Esophagus muscularis mucosa (tissue), 4 donors: ENCODE results near the gene CDH22. TPM values are rescaled to one million over a fixed set of nuclear protein-coding genes. Genes with fewer than 3 reads are reported as not detected.

ENCODE experiments used
- DNase-seq: peaks from one replicate; pipeline ENCODE4 v3.0.0-alpha.2; 2017; ENCODE audit errors: extremely low spot score
- H3K27ac ChIP-seq, 4 donors: fragments of 200-600 bp; sonication (generic); replicated peaks in 1 of 4; 1 replicate in 3 of 4; 2 replicates in 1 of 4; pipeline ENCODE4 v1.5.1; 2016 to 2019; ENCODE audit warnings: mild to moderate bottlenecking in 1 of 4
- H3K27me3 ChIP-seq, 4 donors: fragments of 200-600 bp; sonication (generic); one replicate each; pipeline versions ENCODE4 v1.5.1 to v1.6.0; 2016 to 2019
- H3K36me3 ChIP-seq, 4 donors: fragments of 200-600 bp; sonication (generic); one replicate each; pipeline ENCODE4 v1.5.1; 2016 to 2019
- H3K4me1 ChIP-seq, 4 donors: fragments of 200-600 bp; sonication (generic); one replicate each; pipeline ENCODE4 v1.5.1; 2016 to 2019
- H3K4me3 ChIP-seq, 4 donors: fragments of 200-600 bp; sonication (generic); 1 replicate in 2 of 4; 2 replicates in 2 of 4; pipeline ENCODE4 v1.5.1; 2016 to 2019; ENCODE audit warnings: mild to moderate bottlenecking in 4 of 4, moderate library complexity in 1 of 4
- H3K9me3 ChIP-seq, 4 donors: fragments of 200-600 bp; sonication (generic); 1 replicate in 3 of 4; 2 replicates in 1 of 4; pipeline ENCODE4 v1.5.1; 2016 to 2019
- EP300 ChIP-seq: sonication (generic); formaldehyde crosslinking; IDR thresholded peaks from one replicate; pipeline ENCODE4 v1.6.1; 2017; ENCODE audit warnings: antibody characterized with exemption
- POLR2A ChIP-seq: fragments of 450-650 bp; IDR thresholded peaks from one replicate; pipeline ENCODE4 v1.6.1; 2017; ENCODE audit warnings: antibody characterized with exemption, moderate library complexity, mild to moderate bottlenecking, low read depth
- POLR2AphosphoS5 ChIP-seq, 2 donors: sonication (generic); formaldehyde crosslinking; IDR thresholded peaks; one replicate each; pipeline ENCODE4 v1.6.1; 2017; ENCODE audit warnings: antibody characterized with exemption in 2 of 2
- WGBS: methylation state at CpG from one replicate; pipeline ENCODE4 v1.1.5; 2018; 5-methylcytosine and 5-hydroxymethylcytosine counted together
- intact Hi-C: fragments of 100-400 bp; cut with DNase I; formaldehyde crosslinking; loops from one replicate; pipeline ENCODE4 v1.15.1; 2023
- total RNA-seq, 4 donors: library from RNA; depleted of rRNA; stranded (reverse); fragments of >200 nt; gene quantifications; one replicate each; pipeline versions ENCODE4 v1.1.0 to v1.2.1, GENCODE V29; 2016
- TF ChIP-seq, protein P1 (sequence below), 3 experiments: fragments of 200-600 bp in 2 of 3; fragments of 450-650 bp in 1 of 3; sonication (generic) in 2 of 3; IDR thresholded peaks; one replicate each; pipeline ENCODE4 v1.5.1; 2017 to 2019; ENCODE audit warnings: antibody characterized with exemption in 3 of 3, mild to moderate bottlenecking in 2 of 3, moderate library complexity in 1 of 3

The CDH22 gene
- total RNA-seq, 4 donors from 2014 or later = 0.17 to 0.69 (median 0.42) TPM; not detected in 1

- 83% methylated on average over 1 of the region's 1 CpG for WGBS
- Histone ChIP-seq H3K27ac (no peak overlapping the region), H3K36me3 (no peaks in the 10 kb centered on the region), H3K4me3 (no peak overlapping the region), H3K27me3 (peaks cover 0 to 94% (median 3%) of the 10 kb centered on the region in 4 donors), H3K4me1 (no peaks in the 10 kb centered on the region), H3K9me3 (no peaks in the 10 kb centered on the region)
- TF ChIP-seq POLR2AphosphoS5 (IDR thresholded peaks at IDR 0.05) (no peak), EP300 (no peak), POLR2A (no peak)
- TF ChIP-seq, protein P1, sequence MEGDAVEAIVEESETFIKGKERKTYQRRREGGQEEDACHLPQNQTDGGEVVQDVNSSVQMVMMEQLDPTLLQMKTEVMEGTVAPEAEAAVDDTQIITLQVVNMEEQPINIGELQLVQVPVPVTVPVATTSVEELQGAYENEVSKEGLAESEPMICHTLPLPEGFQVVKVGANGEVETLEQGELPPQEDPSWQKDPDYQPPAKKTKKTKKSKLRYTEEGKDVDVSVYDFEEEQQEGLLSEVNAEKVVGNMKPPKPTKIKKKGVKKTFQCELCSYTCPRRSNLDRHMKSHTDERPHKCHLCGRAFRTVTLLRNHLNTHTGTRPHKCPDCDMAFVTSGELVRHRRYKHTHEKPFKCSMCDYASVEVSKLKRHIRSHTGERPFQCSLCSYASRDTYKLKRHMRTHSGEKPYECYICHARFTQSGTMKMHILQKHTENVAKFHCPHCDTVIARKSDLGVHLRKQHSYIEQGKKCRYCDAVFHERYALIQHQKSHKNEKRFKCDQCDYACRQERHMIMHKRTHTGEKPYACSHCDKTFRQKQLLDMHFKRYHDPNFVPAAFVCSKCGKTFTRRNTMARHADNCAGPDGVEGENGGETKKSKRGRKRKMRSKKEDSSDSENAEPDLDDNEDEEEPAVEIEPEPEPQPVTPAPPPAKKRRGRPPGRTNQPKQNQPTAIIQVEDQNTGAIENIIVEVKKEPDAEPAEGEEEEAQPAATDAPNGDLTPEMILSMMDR (IDR thresholded peaks at IDR 0.05) = no peak
- DNase-seq = no peak
- intact Hi-C loops = no loop called here
Observed at GRCh38 chr20:46161921-46162320, 146.4 kb downstream of the CDH22 start.

DNA sequence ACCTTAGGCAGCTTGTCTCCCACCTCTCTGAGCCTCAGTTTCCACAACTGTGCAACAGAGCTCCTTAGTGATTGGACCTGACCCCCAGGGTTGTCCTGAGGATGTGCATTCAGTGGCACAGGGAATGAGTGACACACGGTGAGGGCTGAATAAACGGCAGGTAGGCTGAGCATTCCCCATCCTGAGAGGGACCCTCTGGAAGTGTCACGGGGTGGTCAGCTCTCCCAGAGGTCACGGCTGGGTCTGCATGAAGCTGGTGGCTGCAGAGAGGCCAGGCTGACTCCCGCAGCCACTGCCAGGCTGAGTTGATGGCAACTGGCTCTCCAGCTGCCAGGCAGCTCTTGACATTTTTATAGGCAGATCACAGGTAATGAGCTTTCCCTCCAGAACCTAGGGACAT lies 147.6 kb downstream of the CDH22 start:
- WGBS = 54% methylated on average over 3 of the region's 5 CpGs
- TF ChIP-seq POLR2AphosphoS5 (IDR thresholded peaks at IDR 0.05) (no peak), POLR2A (no peak), EP300 (no peak)
- TF ChIP-seq, protein P1 (IDR thresholded peaks at IDR 0.05) = no peak

GRCh38 chr20:46159101-46159897 lies 149.0 kb downstream of the CDH22 start:
- TF ChIP-seq EP300 = no peak
- TF ChIP-seq POLR2A = no peak
- TF ChIP-seq, protein P1 (IDR thresholded peaks at IDR 0.05) = no peak
- no peak for TF ChIP-seq POLR2AphosphoS5 (IDR thresholded peaks at IDR 0.05)
- Histone ChIP-seq H3K36me3 (no peaks in the 10 kb centered on the region), H3K4me3 (no peak overlapping the region), H3K4me1 (no peaks in the 10 kb centered on the region), H3K27me3 (peaks cover 0 to 90% (median 6%) of the 10 kb centered on the region in 4 donors), H3K27ac (no peak overlapping the region), H3K9me3 (no peaks in the 10 kb centered on the region)
- 72% methylated on average over 6 of the region's 7 CpGs for WGBS
- no peak for DNase-seq
- intact Hi-C loops = no loop called here

More for the DNA sequence above, 147.6 kb downstream of the CDH22 start:
- H3K27me3 ChIP-seq = peaks cover 0 to 93% (median 6%) of the 10 kb centered on the region in 4 donors
- H3K36me3 ChIP-seq = no peaks in the 10 kb centered on the region
- no peaks in the 10 kb centered on the region for H3K4me1 ChIP-seq
- no peak overlapping the region for H3K4me3 ChIP-seq
- no peak overlapping the region for H3K27ac ChIP-seq
- intact Hi-C loops = no loop called here
- no peak for DNase-seq
- no peaks in the 10 kb centered on the region for H3K9me3 ChIP-seq

- no peak overlapping the region for H3K27ac ChIP-seq
- 32% methylated on average over 5 of the region's 5 CpGs for WGBS
- no peak overlapping the region for H3K4me3 ChIP-seq
- no peaks in the 10 kb centered on the region for H3K9me3 ChIP-seq
- peaks cover 0 to 88% (median 6%) of the 10 kb centered on the region in 4 donors for H3K27me3 ChIP-seq
- intact Hi-C loops = no loop called here
- DNase-seq = no peak
- no peak for TF ChIP-seq EP300
- TF ChIP-seq, protein P1 (IDR thresholded peaks at IDR 0.05) = no peak
- no peak for TF ChIP-seq POLR2AphosphoS5 (IDR thresholded peaks at IDR 0.05)
- TF ChIP-seq POLR2A = no peak
- no peaks in the 10 kb centered on the region for H3K4me1 ChIP-seq
- H3K36me3 ChIP-seq = no peaks in the 10 kb centered on the region
Observed at GRCh38 chr20:46158476-46158987, 149.8 kb downstream of the CDH22 start.
